Activated naive CD4-positive, alpha-beta T cell treated with anti-CD3 and anti-CD28 coated beads, Interleukin-2, amount 50 U/mL, for 72 hours (primary cell): ENCODE results near the gene ARHGAP42. TPM values are rescaled to one million over a fixed set of nuclear protein-coding genes. Genes with fewer than 3 reads are reported as not detected.

Experiments
- ATAC-seq, 2 donors: fragments of 150-1000 bp; cut with Tn5 transposase; 2 replicates each; pipeline ENCODE4 v1.10.0; 2021; ENCODE audit warnings: mild to moderate bottlenecking in 2 of 2, moderate library complexity in 2 of 2
- DNase-seq, 2 donors: peaks; one replicate each; pipeline ENCODE4 v3.0.0; 2021 to 2022; ENCODE audit warnings: low spot score in 2 of 2
- H3K27ac Mint-ChIP-seq, 2 donors: one replicate each; pipeline ENCODE4 v1.8.0; 2022; ENCODE audit warnings: mild to moderate bottlenecking in 2 of 2, mixed read lengths in 2 of 2
- H3K36me3 Mint-ChIP-seq, 2 donors: one replicate each; pipeline ENCODE4 v1.8.0; 2022; ENCODE audit warnings: mixed read lengths in 2 of 2
- H3K9me3 Mint-ChIP-seq, 2 donors: one replicate each; pipeline ENCODE4 v1.8.0; 2022; ENCODE audit warnings: mixed read lengths in 2 of 2
- total RNA-seq, 2 donors: library from RNA; stranded (reverse); gene quantifications; one replicate each; pipeline ENCODE4 v1.2.3, GENCODE V29; 2022

ARHGAP42 gene
- total RNA-seq, 2 donors from 2014 or later, result 0.10 to 0.32 TPM

DNA sequence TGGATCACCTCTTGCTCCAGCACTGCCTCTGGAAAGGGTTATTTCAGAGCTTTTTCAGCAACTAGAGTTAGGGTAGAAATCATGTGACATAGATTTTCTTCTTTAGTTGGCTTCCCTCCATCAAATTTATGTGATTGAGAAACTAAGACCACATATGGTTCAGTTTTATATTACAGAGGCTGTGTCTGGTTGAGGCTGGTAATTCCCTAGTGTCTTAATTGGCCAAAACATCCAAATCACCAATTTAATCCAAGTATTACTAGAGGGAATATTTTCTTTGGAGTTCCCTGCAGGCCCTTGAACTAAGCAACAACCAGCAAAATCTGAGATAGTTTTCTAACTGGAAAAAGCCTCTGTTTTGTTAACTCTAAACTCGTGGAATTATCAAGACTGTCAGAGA lies 136.3 kb downstream of the ARHGAP42 start:
- no peak for DNase-seq
- H3K27ac Mint-ChIP-seq, result no peak overlapping the region
- no peaks in the 10 kb centered on the region for H3K36me3 Mint-ChIP-seq
- no peak for ATAC-seq
- H3K9me3 Mint-ChIP-seq, result peaks cover 5 to 10% of the 10 kb centered on the region in 2 donors

DNA sequence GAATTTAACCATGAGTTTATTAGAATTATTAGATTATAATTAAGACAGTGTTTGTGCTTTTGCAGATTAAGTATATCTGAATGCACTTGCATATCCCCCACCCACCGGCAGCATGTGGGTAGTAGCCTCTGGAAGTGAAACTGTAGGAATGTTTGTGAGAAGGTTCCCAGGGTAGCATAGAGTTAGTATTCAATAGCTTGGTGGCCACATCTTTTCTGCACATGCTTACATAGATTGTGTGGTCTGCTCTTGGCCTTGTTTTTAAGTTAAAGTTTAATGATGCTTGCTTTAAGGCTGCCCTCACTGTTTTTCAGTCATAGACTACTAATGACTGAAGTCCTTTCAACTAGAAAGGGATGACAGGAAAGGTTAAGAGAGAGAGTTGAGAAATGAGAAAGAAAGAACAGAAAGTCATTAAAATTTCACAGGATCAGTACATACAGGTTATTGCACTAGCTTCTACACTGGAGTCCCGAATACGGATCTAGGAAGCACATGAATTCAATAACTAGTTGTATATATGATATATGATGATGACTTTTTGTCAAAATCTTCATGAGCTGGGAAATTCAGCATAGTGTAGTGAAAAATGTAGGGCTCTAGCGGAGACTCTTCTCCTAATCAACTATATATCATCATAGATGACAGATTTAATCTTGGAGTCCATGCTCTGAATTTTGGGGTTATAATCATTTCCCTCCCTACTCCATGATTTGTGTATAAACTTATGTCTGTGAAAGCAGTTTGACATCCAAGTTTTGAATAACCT lies 137.1 kb downstream of the ARHGAP42 start:
- Mint-ChIP-seq H3K36me3 (no peaks in the 10 kb centered on the region), H3K9me3 (peaks cover 5 to 6% of the 10 kb centered on the region in 2 donors), H3K27ac (no peak overlapping the region)
- ATAC-seq, result no peak
- no peak for DNase-seq

DNA sequence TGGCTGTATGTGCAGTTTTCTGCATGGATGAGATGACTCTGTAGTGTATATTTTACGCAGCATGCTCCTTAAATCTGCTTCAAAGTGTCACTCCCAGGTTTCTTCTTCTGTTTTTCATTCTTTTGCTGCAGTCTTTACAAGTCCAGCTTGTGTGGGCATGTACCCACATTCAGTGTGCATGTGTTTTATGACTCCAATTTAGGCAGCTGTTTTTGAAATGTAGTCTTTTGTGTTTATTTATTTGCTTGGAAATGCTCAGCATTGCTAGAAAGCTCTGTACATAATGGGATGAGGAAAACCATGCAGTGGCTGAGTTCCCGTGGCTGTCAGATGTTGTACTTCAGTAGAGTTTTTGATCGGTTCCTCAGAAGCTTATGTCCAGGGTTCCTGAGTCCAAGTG lies 138.5 kb downstream of the ARHGAP42 start:
- peaks cover 5% of the 10 kb centered on the region in 2 donors for H3K9me3 Mint-ChIP-seq
- no peak for ATAC-seq
- no peak overlapping the region for H3K27ac Mint-ChIP-seq

DNA sequence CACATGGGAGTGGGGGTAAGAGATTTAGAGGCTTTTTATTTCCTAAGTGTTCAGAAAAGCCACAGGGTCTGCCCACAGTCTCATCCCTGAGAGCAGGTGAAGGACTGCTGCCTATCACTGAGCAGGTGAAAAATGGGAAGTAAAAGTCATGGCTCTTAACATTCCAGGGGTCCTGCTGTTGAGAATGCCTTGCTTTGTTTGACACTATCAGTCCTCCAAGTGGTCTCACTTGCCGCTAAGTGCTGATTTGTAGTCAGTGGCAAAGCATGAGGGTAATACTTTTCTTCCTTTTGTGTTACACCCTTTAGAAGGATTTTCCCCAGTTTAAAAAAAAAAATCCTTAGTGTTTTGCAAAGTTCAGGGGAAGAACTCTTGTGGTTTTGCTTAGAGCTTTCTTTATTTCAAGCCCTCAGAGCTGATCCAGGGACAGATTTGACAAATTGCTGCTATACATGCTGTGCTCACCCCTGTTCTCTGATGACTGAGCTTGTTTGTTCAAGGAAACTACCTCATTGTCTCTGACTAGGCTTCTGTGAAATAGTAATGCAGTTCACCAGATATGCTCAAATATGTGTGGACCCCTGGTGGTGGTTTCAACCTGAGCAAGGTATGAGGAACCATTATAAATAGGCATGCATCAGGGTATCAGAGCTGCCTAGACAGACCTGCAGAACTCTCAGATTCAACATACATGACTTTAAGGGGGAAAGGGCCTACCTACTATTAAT lies 141.0 kb downstream of the ARHGAP42 start:
- no peaks in the 10 kb centered on the region for H3K36me3 Mint-ChIP-seq
- no peaks in the 10 kb centered on the region for H3K9me3 Mint-ChIP-seq
- ATAC-seq (no peak), DNase-seq (no peak)
- no peak overlapping the region for H3K27ac Mint-ChIP-seq

More for the DNA sequence above, 138.5 kb downstream of the ARHGAP42 start:
- DNase-seq, result no peak
- no peaks in the 10 kb centered on the region for H3K36me3 Mint-ChIP-seq

DNA sequence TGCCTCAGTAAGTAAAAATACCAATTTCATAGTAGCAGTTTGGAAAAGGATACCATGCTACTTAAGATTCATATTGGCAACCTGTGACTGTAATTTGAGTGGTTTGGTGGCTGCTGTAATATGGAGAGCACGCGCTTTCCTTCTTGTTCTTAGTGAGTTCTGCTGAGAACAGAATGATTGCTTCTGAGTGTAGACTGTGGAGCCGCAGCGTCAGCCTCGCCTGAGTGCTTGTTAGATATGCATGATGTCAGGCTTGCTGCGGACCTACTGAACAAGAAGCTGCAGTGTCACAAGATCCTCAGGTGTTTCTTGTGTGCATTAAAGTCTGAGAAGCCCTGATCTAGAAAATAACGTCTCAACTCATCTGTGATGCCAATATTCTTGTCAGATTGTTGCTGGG lies 143.2 kb downstream of the ARHGAP42 start:
- ATAC-seq (no peak), DNase-seq (no peak)
- Mint-ChIP-seq H3K9me3 (peaks cover 0 to 3% of the 10 kb centered on the region in 2 donors), H3K27ac (no peak overlapping the region), H3K36me3 (no peaks in the 10 kb centered on the region)

DNA sequence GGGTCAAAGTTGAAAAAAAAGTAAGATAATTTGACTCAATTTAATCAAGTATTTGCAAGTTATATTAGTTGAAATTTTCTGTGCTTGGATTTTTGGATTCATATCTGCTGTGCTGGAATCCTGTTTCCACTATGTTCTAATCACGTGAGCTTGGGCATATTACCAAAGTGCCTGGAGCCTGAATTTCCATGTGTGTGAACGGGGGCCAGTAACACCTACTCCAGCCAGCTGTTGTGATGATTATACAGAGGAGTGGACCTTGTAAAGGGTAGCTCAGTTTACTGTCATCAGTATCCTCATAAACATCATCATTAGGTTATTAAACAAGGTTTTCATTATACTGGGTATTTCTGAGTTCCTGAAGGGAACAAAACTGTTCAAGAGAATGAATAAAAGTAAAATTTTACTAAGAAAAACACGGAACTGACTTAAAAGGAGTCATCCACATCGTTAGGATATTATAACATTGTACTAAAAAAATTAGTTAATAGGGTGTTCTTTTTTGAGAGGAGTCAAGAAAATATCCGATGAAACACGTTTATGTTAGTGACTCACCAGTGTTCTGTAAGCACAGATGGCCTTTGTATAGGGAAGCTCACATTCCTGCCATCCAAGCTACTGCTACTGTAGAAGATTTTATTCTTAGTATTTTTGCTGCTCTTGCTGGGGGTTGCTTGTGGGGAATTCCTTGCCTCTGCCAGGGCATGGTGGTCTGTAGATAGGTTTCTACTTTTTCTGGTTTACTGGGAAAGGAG lies 144.1 kb downstream of the ARHGAP42 start:
- ATAC-seq (no peak), DNase-seq (no peak)
- Mint-ChIP-seq H3K9me3 (peaks cover 0 to 3% of the 10 kb centered on the region in 2 donors), H3K36me3 (no peaks in the 10 kb centered on the region), H3K27ac (no peak overlapping the region)

DNA sequence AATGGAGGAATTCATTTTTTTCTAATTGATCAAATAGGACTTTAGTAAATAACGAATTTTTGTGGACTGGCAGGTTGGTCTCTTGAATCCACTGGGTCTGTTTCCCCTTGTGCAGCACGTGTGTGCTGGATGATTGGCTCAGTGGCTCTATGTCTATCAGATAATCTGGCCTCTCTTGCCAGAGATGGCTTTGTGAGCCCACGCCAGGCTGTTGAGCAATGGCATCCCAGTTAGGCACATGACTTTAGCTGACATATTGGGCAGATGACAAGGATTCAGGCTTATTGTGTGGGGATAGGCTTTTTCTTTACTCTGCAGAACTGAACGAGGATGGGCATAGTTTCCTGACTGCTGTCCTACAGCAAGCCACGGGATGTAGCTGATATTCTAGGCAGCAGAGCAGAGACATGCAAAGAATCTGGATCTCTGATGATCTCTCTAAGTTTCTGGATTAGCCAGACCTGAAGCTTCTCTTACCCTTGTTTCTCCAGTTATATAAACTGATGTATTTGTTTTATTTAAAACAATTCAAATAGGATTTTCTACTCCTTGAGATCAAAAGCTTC lies 144.9 kb downstream of the ARHGAP42 start:
- ATAC-seq (no peak), DNase-seq (no peak)
- Mint-ChIP-seq H3K36me3 (no peaks in the 10 kb centered on the region), H3K9me3 (peaks cover 0 to 3% of the 10 kb centered on the region in 2 donors), H3K27ac (no peak overlapping the region)

DNA sequence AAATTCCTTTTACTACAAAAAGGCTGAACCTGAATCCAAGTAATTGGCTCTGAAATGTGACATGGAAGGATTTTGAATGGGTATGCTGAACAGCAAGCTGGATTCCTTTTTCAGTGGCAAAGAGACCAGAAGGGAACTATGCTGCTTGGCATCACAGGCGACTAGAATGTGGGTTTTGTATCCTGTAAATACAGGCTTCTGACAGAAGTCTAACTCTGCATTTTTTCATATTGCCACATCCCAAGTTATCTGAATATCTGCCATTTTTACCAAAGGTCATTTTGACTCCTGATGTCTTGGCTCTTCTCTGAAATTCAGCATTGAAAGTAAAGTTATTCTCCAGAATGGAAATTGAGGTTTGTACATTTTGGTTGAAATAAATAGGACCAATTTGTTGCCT lies 145.7 kb downstream of the ARHGAP42 start:
- DNase-seq, result no peak
- Mint-ChIP-seq H3K36me3 (no peaks in the 10 kb centered on the region), H3K27ac (no peak overlapping the region), H3K9me3 (peaks cover 0 to 3% of the 10 kb centered on the region in 2 donors)
- no peak for ATAC-seq

DNA sequence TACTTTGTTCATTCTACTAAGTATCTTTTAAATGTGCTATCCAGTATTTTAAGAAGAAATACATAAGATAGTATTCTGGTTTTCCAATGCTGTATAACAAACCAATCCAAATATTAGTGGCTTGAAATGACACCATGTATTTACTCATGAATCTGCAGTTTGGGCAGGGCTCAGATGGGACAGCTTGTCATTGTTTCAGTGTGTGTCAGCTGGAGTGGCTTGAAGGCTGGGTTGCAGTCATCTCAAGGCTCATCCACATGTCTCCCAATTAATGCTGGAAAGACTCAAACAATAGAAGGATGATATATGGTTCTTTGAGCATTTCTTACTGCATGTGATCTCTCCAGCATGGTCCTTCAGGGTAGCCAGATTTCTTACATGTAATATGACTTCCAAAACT lies 146.2 kb downstream of the ARHGAP42 start:
- no peak overlapping the region for H3K27ac Mint-ChIP-seq
- ATAC-seq (no peak), DNase-seq (no peak)
- no peaks in the 10 kb centered on the region for H3K36me3 Mint-ChIP-seq
- peaks cover 0 to 3% of the 10 kb centered on the region in 2 donors for H3K9me3 Mint-ChIP-seq

DNA sequence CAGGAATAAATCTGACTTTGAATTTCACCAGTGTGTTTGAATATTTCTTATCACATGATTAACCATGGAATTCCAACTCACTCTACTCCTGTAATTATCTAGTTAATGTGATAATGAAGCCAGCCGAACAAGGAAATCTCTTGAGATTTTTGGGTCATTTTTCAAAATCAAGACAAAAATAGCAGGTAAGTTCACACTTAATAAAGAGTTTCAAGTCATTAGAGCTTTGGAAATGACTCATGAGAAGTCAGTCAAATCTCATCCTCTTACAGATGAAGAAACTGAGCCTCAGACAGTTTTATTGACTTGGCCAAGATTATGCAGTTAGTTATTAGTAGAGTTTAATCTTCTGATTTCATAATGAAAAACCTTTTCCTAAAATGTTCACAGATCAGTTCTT lies 148.8 kb downstream of the ARHGAP42 start:
- peaks cover 5 to 7% of the 10 kb centered on the region in 2 donors for H3K9me3 Mint-ChIP-seq
- DNase-seq (no peak), ATAC-seq (no peak)
- H3K27ac Mint-ChIP-seq, result no peak overlapping the region
- H3K36me3 Mint-ChIP-seq, result no peaks in the 10 kb centered on the region

DNA sequence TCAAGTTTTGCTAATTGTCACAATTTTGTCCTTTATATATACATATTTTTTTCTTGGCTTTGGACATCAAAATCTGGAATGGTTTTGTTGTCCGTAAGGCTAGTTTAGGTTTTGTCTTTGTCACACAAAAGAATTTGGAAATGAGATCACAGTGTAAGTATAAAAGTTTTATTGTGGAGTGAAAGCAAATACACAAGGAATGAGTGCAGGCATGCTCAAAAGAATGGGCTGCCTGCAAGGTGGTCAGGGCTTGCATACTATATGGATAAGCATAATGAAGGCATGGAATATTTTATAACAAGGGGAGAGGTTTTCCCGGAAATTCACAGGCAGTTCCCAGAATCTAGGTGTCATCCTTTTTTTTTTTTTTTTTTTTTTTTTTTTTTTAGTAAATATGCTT lies 150.2 kb downstream of the ARHGAP42 start:
- Mint-ChIP-seq H3K36me3 (peaks cover 0 to 6% of the 10 kb centered on the region in 2 donors), H3K27ac (no peak overlapping the region), H3K9me3 (peaks cover 5 to 7% of the 10 kb centered on the region in 2 donors)
- ATAC-seq, result no peak
- DNase-seq, result no peak

DNA sequence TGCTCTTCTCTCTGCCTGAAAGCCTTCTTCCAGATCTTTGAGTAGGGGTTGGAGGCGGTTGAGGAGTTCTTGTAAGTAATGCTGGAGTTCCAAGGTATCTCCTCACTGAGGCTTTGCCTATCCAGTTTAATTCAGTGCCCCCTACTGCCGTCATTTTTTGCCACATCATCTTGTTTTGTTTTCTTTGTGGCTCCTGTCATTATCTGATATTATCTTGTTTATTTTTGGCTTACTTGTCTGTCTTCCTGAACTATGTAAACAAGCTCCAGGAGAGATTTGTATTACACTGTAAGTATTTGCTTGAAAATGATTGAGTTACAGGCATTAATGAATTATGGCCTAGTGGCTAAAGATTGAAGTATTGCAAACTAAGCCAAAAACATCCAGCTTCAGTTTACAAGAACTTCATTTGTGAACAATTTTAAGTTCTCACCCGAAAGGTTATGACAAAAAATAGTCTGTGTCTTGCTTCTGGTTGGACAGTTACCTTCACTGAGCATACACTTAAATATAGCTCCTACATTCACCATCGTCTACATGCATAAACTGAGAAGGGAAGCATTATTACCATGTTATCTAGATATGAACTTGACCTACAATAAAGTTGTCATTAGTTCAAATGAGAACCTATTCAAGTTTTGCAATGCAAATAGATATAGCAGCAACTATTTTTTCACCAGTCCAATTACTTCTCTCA lies 154.8 kb downstream of the ARHGAP42 start:
- H3K27ac Mint-ChIP-seq, result no peak overlapping the region
- peaks cover 14 to 15% of the 10 kb centered on the region in 2 donors for H3K9me3 Mint-ChIP-seq
- DNase-seq (no peak), ATAC-seq (no peak)
- peaks cover 0 to 6% of the 10 kb centered on the region in 2 donors for H3K36me3 Mint-ChIP-seq

DNA sequence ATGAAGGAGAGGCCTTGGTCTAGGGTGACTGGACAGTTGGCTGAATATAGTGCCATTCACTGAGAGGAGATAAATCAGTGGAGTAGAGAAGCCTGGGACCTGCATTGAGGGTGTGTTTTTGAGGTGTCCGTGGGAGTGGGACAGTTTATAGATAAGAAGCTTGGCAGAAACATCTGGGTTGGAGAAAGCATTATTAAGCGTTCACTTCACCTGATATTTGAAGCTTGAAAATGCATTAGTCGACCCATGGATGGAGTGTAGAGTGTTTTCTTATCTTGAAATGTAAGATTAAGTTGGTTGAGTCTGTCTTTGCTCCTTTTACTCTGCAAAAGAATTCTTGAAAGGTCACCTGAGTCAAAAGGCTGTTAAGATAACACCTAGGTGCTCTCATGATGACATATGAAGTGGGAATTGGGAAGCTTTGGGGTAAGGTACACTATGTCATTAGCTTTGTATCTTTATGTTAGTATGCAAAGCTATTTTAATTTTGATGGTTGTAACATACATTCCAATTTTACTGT lies 160.7 kb downstream of the ARHGAP42 start:
- Mint-ChIP-seq H3K27ac (no peak overlapping the region), H3K9me3 (peaks cover 9 to 12% of the 10 kb centered on the region in 2 donors), H3K36me3 (no peaks in the 10 kb centered on the region)
- ATAC-seq (no peak), DNase-seq (no peak)

DNA sequence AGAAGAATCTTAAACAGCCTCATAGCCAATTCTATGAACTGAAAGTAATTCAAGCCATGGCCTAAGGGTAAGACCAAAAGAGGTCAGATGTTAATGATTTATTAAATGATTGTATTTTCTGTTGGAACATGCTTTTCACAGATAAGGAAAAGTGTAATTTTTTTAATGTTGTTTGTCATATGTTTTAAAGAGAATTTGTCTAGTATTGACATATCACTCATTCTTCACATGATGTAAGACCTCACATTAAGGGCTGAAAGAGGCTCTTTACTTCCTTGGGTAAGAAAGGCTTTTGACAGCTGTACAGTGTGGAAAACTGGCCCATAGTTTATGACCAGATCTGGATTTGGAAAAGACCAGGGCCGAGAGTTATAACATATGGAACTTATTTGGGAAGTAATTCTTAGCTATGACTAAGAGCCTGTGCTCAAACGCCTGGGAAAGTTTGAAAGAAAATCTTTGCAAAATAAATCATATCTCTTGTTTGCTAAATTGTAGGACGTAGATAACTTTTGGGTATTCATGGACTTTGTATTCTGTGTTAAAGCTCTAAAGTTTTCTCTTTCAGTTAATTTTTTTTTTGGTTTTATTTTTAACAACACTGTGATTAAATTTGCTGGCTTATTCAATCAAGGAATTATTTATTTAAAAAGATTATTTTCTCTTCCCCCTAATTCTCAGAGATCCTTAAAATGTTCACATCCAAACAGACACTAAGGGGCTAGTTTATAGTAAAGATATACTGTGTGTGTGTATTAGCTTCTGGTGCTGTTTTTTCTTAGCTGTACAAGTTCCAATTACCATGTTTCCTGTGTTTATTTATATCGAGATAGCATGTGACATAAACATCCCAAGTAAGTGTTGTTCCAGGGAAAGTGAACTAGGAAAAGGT lies 162.2 kb downstream of the ARHGAP42 start:
- H3K27ac Mint-ChIP-seq, result no peak overlapping the region
- DNase-seq, result no peak
- no peaks in the 10 kb centered on the region for H3K36me3 Mint-ChIP-seq
- no peak for ATAC-seq
- H3K9me3 Mint-ChIP-seq, result peaks cover 7 to 11% of the 10 kb centered on the region in 2 donors

DNA sequence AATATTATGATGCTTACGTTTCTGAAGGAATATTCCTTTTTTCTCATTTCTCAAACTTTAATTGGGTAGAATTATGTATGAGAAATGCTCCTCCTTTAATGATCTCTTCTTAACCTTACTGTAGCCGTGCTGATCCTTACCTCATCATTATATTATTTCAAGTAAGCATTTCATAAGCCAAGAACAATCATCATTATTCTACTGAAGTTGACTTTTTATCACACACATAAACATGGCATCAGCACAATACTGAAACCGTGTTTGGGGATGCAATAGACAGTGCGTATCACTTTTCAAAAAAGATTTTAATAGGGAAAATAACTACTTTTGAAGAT lies 162.8 kb downstream of the ARHGAP42 start:
- DNase-seq (no peak), ATAC-seq (no peak)
- H3K36me3 Mint-ChIP-seq, result no peaks in the 10 kb centered on the region
- no peak overlapping the region for H3K27ac Mint-ChIP-seq
- peaks cover 7 to 11% of the 10 kb centered on the region in 2 donors for H3K9me3 Mint-ChIP-seq
